OCI-LY1 (cell line): ENCODE data around the gene DPH5.

Experiments
- EZH2 ChIP-seq: fragments of 200-600 bp; sonication (generic), shearing (Covaris generic); IDR thresholded peaks from 2 replicates; pipeline ENCODE4 v1.8.0; 2017; ENCODE audit warnings: borderline replicate concordance, mixed run types, mild to moderate bottlenecking, antibody characterized with exemption, low read length, moderate library complexity, mixed read lengths
- TF ChIP-seq, protein P1 (sequence below): fragments of 200-600 bp; sonication (generic), shearing (Covaris generic); IDR thresholded peaks from 2 replicates; pipeline ENCODE4 v1.5.1; 2017; ENCODE audit warnings: mild to moderate bottlenecking, antibody characterized with exemption, low read length, moderate library complexity, mixed read lengths

DNA sequence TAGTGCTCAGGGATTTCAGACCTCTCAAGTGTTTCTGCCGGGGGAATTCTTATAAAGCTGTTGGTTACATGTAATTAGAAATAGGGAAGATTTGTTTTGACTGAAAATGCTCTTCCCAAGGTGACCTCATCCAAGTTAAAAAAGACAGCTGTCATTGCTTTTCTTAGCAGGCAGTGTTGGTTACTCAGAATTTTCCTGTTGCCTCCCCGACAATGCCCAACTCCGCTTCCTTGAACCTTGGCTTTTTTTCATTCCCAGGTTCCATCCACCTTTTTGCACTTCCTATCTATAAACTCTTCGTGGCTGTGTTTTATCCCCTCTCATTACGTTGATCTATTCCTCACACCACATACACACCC lies 825 bp upstream of the DPH5 start:
- TF ChIP-seq, protein P1, sequence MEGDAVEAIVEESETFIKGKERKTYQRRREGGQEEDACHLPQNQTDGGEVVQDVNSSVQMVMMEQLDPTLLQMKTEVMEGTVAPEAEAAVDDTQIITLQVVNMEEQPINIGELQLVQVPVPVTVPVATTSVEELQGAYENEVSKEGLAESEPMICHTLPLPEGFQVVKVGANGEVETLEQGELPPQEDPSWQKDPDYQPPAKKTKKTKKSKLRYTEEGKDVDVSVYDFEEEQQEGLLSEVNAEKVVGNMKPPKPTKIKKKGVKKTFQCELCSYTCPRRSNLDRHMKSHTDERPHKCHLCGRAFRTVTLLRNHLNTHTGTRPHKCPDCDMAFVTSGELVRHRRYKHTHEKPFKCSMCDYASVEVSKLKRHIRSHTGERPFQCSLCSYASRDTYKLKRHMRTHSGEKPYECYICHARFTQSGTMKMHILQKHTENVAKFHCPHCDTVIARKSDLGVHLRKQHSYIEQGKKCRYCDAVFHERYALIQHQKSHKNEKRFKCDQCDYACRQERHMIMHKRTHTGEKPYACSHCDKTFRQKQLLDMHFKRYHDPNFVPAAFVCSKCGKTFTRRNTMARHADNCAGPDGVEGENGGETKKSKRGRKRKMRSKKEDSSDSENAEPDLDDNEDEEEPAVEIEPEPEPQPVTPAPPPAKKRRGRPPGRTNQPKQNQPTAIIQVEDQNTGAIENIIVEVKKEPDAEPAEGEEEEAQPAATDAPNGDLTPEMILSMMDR = no peak
- TF ChIP-seq EZH2 = no peak
